GM21390 (cell line): Measurements from ENCODE around the gene MSH6.
A peak's percentile ranks its signal among the peaks of the same experiment; 100 is the strongest.

Source experiments
- ATAC-seq: cut with Tn5 transposase; IDR thresholded peaks from one replicate; pipeline ENCODE4 v1.9.1; 2021; ENCODE audit not compliant: unreplicated experiment

The MSH6 gene

GRCh38 chr2:47778698-47779425 lies 4.1 kb upstream of the MSH6 start:
- ATAC-seq = no peak

DNA sequence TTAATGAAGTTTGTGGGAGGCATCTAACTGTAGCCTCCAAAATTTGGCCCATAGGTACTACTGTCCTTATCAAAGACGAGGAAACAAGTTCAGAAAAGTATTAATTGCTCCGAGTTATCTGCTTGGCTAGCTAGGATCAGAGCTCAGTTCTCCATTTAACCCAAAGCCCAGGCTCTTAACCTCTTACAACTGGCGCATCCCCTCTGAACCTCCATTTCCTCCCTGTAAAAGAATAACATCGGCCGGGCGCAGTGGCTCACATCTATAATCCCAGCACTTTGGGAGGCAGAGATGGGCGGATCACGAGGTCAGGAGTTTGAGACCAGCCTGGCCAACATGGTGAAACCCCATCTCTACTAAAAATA lies 3.5 kb upstream of the MSH6 start:
- no peak for ATAC-seq

GRCh38 chr2:47782381-47782670 lies 619 bp upstream of the MSH6 start:
- no peak for ATAC-seq

GRCh38 chr2:47783486-47784351 lies 774 bp downstream of the MSH6 start:
- peak; percentile 23 for ATAC-seq

GRCh38 chr2:47784352-47784851 lies 1.5 kb downstream of the MSH6 start:
- no peak for ATAC-seq

DNA sequence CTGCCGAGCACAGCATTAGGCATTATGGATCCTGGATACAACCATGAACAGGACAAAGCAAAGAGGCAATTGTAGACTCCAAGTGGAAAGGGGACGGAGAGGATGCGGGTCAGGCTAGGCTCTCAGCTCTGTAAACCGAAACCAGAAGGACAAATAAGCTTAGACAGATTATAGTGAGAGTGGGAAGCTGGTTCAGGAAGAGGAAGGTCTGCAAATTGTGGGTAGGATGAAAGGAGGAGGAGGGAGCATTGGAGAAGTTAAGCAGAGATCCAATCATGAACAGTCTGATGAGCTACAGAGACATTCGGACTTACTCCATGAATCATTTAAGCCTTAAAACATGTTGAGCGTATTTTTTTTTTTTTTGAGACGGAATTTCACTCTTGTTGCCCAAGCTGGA lies 3.0 kb downstream of the MSH6 start:
- ATAC-seq = no peak

- no peak for ATAC-seq
Measured at GRCh38 chr2:47796090-47796697, 13.2 kb downstream of the MSH6 start.

GRCh38 chr2:47798631-47799030 lies 15.7 kb downstream of the MSH6 start:
- no peak for ATAC-seq

GRCh38 chr2:47799031-47799609 lies 16.2 kb downstream of the MSH6 start:
- ATAC-seq = no peak

- ATAC-seq = no peak
Measured at GRCh38 chr2:47801118-47801517, 18.2 kb downstream of the MSH6 start.

DNA sequence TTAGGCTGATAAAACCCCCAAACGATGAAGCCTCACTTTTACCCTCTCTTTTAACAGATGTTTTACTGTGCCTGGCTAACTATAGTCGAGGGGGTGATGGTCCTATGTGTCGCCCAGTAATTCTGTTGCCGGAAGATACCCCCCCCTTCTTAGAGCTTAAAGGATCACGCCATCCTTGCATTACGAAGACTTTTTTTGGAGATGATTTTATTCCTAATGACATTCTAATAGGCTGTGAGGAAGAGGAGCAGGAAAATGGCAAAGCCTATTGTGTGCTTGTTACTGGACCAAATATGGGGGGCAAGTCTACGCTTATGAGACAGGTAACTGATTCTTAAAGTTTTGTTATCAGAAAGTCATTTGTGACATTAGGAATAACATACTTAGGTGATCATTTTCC lies 20.4 kb downstream of the MSH6 start:
- ATAC-seq = no peak

DNA sequence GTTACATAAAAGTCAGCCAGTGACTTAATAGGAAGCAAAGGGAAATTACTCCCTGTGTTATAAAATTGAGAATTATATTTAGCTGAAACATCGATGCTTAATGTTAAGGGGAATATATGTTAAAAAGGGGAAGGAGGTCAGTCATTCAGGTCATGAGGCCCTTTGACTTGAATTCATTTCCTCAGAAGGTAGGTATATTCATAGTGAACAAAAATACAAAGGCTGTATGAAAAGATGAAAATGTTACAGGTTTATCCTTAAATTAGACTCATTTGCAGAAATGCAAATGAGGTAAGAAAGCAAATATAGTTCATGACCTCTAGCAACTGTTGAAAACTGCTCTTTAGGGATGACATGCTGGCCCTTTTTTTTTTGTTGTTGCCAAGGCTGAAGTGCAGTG lies 20.8 kb downstream of the MSH6 start:
- no peak for ATAC-seq

- no peak for ATAC-seq
Measured at GRCh38 chr2:47805850-47806249, 22.9 kb downstream of the MSH6 start.

- no peak for ATAC-seq
Measured at GRCh38 chr2:47808614-47809013, 25.7 kb downstream of the MSH6 start.

DNA sequence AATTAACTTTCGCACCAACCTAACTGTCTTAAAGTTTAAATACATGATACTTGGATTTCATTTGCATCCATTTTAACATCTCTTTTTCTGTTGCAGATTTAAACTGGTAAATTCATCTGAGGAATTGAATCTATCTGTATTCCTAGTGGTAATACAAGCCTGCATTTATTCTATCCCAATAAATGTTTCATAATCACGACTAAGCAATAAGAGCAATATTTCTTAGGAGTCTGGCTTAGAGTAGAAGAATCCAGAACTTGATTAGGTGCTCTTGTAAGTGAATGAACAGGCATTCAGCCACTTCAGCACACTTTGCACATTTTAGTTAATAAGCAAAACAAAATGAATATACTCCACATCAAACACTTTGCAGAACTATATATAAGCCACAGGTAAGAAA lies 27.0 kb downstream of the MSH6 start:
- no peak for ATAC-seq

DNA sequence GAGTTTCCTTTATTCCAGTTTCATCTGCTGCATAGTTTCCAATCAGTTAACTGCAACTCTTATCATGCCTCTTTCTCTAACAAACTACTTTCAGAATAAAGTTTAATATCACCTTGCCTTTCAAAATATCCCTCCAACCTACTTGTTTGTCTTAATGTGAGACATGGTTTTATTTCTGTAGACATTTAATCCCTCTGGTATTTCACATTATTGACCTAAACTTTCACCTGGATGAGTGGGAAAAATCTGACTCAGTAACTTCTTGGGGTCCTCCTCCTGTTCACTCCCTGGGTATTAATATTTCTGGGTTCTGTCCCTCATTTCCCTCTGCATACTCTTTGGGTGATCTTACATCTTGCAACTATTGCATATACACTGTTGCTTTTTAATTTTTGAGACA lies 27.9 kb downstream of the MSH6 start:
- ATAC-seq = no peak

DNA sequence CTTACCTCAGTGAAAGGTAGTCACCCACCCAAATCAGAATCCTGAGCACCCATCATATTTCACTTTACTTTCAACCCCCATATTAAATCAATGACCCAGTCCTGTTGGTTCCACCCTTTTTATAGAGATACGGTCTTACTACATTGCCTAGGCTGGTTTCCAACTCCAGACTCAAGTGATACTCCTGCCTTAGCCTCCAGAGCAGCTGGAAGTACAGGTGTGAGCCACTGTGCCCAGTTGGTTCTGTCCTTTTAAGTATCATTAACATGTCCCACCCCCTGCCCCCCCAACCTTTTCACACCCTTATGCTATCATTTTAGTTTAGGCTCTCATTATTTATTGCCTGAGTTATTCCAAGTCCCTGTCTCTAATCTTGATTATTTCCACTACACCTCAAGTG lies 28.7 kb downstream of the MSH6 start:
- ATAC-seq = no peak

GRCh38 chr2:47815764-47816163 lies 32.8 kb downstream of the MSH6 start:
- no peak for ATAC-seq

- no peak for ATAC-seq
Measured at GRCh38 chr2:47818777-47819176, 35.8 kb downstream of the MSH6 start.

GRCh38 chr2:47819834-47820233 lies 36.9 kb downstream of the MSH6 start:
- ATAC-seq = no peak

- no peak for ATAC-seq
Measured at GRCh38 chr2:47822518-47822917, 39.6 kb downstream of the MSH6 start.

DNA sequence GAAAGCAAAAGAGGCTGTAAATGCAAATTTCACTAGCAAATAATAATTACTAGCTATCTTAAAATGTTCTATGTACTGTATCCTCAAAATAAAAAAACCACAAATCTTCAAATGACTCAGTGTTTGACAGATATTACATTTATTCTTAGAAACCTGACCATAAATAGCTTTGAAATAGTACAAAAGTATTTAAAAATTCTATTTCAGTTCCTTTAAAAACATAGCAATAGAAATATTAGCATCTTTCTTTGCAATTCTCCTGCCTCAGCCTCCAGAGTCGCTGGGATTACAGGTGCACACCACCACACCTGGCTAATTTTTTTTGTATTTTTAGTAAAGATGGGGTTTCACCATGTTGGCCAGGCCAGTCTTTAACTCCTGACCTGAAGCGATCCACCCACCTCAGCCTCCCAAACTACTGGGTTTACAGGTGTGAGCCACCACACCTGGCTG lies 50.6 kb downstream of the MSH6 start:
- ATAC-seq = peak; percentile 92
